ENCODE results near the gene PRPF40B.

The PRPF40B gene

DNA sequence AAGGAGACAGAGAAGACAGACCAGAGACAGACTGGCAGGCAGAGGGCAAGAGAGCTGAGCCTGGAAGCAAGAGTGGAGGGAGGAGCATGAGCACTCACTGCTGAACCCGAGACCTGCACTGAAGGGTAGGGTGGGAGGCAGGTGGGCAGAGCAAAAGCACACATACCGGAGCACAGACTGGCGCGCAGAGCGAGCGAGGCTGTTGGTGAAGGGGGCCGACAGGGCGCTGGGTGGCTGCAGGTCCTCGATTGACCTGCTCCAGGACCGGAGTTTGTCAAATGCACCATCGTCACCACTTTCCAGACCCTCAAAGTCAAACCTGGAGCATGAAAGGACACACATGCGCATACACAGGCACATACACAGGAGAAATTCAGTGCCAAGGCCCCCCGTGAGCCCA is 34.9 kb downstream of the PRPF40B start:
- no peak for DNase-seq (ENCODE audit: low read depth in 4 of 4, low spot score in 1 of 4)

DNA sequence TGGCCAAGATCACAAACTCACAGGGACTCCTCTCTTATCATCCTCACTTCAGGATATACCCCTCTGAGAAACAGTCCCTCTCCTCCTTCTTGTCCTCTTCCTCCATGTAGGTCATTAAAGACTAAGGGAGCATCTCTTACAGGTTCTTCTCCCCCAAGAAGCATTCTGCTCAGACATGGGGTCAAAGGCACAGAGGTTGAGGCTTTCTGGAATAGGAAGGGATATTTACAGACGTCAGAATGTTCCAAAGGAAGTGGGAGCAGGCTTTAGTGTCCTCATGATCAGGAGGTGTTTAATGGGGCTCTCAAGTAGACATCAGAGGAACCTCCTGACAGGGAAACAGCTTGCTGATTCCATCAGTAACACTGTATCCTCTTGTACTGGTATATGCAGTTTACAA is 36.4 kb downstream of the PRPF40B start:
- no peak for DNase-seq (ENCODE audit: low read depth in 4 of 4, low spot score in 1 of 4)

DNA sequence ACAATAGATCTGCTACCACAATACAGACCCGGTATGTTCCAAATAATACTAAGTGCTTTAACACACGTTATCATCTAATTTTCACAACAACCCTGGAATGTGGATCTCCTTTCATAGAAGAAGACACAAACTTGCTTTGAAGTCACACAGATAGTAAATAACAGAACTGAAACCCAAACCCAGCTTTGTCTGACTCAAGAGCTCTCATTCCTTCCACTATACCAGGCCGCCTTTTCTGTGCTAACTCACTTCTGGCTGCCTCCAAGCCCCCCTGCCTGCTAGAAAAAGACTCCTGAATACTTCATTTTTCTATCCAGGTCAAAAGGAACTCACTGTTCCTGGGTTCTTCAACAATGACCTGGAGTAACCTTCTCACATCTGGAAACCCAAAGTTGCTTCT is 37.8 kb downstream of the PRPF40B start:
- DNase-seq (ENCODE audit: low read depth in 4 of 4, low spot score in 1 of 4), result no peak

DNA sequence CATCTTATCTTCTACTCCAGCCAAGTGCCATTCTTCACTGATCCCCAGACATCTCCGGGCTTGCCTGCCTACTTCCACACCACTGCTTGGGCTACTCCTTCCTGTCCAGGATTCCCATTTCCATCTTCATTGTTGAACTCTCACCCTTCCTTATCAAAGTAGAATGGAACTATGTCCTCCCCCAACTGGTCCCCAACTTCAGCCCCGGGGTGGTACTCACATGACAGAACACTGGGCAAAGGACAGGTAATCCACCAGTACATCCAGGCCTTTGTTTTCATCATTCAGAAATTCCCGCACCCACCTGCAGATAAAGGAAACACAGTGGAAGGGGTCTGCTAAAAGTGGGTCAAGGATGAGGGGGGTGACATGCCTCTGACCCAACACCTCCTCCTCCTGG is 38.4 kb downstream of the PRPF40B start:
- DNase-seq (ENCODE audit: low read depth in 4 of 4, low spot score in 1 of 4), result no peak

DNA sequence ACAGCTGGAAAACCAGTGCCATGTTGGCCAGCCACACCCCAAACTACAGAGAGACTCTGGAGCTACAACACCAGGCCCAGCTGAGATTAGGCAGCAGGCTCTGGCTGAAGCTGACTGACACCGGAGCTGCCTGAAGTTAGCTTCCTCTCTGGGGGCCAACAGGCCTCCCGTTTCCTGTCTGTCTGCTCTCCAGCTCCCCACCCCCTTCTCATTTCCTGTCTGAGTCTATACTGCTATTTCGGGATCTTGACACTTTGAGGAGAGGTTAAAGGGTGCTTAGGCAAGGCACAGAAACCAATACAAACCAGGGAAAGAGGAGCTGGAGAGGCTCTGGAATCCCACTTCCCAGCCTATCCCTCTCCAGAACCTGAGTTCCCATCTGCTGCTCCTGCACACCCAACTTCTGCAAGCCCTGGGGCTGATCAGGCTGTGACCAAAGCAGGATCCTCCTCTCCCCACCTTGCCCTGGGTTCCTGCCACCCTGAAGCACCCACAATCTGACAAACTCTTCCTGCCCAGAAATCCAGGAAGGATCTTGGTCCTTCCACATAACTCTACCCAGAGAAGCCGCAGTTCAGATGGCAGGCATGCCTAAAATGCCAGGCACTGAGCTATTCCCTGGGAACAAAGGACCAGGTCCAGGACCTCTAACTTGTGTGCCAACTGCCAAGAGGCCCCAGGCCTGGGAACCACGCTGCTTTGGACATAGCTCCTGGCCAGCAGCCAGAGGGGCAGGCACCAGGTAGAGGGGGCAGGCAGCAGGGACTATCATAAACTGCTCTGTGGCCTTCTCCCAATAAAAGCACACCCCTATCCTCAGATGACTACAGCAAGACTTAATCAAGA is 39.9 kb downstream of the PRPF40B start:
- DNase-seq (ENCODE audit: low read depth in 4 of 4, low spot score in 1 of 4), result peak; percentile 26 to 54 (median 38)

DNA sequence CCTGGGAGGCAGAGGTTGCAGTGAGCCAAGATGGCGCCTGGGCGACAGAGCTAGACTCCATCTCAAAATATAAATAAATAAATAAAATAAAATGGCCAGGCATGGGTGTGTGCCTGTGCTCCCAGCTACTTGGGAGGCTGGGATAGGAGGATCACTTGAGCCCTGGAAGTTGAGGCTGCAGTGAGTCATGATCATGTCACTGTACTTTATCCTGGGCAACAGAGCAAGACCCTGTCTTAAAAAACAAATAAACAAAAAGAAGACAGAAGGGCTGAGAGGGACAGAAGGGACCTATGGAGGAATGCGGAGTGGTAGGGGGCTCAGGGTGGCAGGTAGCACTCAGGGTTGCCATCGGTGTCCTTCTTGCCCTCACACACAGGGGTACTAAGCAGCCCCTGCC is 40.8 kb downstream of the PRPF40B start:
- no peak for DNase-seq (ENCODE audit: low read depth in 4 of 4, low spot score in 1 of 4)

DNA sequence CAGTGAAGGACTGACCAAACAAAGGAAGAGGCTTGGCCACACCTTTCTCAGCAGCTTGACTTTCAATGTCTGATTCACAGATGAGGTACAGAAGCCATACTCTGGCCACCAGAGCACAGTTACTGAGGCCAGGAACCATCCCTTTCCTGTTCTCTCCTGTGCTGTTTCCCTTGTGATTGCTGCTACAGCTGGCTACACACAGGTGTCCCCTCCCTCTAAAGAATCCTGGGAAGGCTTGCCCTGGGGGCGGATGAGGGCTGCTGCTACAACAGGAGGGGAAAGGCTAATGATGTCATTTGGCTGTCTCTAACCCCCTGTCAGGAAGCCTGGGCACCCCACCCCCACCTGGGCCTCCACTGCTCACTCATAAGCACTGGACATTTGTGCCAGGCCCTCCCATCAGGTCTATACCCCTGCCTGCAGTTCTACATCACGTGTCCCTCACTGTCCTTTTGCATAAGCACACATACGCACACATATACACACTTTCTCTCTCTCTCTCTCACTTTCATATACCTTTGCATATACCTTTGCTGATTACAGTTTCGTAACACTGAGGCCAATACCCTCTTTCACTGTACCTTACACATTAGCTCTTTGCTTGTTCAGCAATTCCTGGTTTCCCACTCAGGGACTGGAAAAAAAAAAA is 41.4 kb downstream of the PRPF40B start:
- DNase-seq (ENCODE audit: low read depth in 4 of 4, low spot score in 1 of 4), result no peak

DNA sequence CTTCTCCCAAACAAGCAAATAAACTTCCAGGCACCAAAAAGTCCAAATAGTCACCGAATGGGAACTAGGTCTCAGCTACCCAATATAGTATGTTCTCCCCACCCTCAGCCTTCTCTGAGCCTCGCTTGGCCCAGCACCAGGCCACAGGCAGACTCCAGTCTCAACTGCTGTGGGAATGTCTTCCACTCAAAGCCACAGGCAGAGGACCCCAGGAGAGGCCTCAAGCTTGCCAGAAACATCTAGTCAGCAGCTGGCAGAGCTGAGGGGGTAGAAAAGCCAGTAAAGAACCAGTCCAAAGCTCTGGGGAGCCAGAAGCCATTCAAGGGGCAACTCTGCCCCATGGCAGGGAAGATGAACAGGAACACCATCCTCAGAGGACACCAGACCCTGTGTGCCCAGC is 42.0 kb downstream of the PRPF40B start:
- DNase-seq (ENCODE audit: low read depth in 4 of 4, low spot score in 1 of 4), result no peak

DNA sequence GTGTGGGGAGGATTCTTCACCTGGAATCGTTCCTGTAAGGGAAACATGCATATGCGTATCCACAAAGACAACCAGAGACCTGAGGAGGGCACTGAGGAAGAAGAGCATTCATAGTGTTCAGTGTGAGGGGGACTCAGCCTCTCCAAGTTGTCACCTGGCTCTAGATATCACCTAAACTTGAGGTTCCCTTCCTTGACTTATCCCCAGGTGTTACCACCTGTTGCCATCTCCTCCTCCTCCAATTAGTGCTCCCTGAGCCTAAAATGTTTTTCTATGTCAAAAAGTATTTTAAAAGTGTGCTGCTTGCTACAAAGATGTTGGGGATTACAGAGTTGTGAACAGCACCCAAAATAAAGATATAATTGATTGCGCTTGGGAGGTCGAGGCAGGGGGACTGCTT is 42.8 kb downstream of the PRPF40B start:
- DNase-seq (ENCODE audit: low read depth in 4 of 4, low spot score in 1 of 4), result no peak

DNA sequence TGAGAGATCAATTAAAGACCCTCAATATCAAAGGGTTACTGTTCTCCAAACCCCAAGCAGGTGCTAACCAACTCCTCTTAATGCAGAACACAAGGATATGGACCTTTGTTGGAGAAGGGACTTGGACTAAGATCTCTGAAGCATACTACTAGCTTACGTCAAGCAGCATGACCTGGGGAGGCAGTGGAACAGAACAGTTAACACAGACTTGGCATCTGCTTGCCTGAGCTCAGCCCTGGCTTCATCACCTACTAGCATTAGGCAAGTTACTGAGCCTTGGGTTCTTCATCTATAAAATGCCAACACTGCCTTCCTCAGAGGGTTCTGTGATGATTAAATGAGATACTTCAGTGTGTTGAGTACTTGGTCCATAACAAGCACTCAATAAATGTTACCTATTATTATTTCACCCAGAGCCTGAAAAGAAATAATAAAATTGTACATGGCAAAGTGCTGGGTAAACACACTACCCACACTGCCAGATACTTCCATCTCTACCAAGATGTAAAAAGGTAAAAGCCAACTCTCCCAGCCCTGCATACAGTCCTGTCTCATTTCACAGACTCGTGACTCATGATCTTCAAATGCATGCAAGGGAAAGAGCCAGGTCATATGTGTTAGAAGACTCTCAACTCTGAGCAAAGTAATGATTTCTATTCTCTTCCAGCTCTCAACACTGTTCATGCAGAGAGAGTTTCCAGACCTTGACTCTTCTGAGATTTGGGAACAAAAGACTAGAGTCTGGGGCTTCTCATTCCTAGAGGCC is 44.1 kb downstream of the PRPF40B start:
- no peak for DNase-seq (ENCODE audit: low read depth in 4 of 4, low spot score in 1 of 4)

DNA sequence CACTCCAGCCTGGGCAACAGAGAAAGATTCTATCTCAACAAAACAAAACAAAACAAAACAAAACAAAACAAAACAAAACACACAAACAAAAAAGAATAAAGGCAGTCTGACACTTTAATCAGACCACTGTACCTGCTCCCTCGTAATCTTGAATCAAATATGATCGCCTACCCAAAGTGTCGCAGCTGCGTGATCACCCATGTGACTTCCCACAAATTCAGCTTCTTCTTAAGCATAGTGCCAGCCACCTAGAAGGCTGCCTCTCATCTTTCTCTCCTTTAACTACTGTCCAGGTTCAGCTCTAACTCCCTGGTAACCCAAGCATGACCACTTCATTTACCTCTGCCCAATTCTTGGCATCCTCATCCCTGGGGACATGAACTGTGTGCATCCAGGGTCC is 46.4 kb downstream of the PRPF40B start:
- no peak for DNase-seq (ENCODE audit: low read depth in 4 of 4, low spot score in 1 of 4)

DNA sequence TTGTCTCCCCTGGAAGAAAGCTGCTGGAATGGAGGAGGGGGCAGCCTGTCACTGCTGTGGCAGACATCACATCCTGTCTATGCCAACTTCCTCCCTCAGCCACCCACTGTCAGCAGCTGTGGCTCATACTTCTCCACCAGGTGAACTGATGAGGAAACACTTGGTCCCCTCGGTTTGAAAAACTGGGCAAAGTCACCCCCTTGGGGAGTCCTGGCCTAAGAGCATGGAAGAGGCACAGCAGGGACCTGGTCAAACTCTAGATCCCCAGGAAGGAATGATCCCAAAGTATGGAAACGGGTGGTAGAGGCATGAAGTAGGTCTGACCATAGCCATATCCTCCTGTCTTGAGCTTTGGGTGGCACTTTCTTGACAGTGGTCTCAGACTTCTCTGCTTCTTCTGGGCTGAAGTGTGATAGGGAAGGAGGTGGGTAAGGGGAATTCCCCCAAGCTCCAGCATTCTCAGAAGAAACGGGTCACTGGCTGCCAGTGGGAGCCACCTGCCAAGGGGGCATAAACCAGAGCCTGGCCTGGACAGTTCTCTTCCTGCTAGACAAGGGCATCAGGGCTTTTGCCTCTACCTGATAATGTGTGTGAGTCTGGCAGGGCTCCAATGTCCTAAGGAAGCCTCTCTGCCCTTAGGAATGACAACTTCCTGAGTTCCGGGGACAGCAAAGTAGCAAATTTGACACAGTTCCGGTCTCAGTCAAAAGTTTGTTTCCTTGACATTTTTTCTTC is 47.8 kb downstream of the PRPF40B start:
- DNase-seq (ENCODE audit: low read depth in 4 of 4, low spot score in 1 of 4), result peak in 1 of 4 experiments; percentile 43

DNA sequence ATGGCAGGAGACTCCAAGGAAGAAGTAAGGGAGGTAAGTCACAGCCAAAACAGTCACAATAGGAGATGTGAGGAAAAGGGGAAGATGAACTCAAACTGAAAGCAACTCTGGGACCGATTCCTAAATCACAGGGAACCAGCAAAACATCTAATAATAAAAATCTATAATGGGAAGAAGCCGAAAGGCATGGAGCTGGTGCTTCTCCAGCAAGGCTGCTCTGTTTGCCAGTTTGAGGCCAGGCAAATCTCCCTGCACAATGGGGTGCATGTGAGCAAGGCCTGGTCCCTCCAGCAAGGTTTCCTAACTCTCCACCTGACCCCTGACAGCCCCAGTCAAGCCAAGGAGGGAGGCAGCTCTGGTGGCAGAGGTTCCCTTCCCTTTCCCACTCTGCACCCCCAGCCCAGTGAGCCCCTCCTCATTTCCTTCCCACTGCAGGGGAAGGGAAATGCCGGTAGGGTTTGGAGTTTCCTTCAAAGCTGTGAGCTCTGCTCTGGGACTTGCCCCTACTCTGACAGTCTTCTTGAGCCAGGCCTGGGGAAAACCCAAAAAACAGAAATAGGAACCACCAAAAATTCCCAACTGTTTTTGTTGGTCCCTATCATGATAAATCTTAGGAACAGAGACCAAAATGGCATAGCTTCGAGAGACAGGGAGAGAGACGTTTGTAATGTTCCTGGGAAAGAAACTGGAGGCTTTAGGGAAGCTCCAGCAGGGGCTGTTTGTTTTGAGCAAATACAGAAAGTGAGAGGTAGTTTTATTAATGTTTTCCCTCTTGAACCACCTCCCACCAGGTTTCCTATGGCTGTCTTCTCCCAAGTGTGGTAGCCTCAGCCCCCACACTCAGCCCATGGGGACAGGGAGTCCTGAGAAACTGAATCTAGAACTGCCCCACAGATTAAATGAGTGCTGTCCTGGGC is 49.2 kb downstream of the PRPF40B start:
- no peak for DNase-seq (ENCODE audit: low read depth in 4 of 4, low spot score in 1 of 4)

DNA sequence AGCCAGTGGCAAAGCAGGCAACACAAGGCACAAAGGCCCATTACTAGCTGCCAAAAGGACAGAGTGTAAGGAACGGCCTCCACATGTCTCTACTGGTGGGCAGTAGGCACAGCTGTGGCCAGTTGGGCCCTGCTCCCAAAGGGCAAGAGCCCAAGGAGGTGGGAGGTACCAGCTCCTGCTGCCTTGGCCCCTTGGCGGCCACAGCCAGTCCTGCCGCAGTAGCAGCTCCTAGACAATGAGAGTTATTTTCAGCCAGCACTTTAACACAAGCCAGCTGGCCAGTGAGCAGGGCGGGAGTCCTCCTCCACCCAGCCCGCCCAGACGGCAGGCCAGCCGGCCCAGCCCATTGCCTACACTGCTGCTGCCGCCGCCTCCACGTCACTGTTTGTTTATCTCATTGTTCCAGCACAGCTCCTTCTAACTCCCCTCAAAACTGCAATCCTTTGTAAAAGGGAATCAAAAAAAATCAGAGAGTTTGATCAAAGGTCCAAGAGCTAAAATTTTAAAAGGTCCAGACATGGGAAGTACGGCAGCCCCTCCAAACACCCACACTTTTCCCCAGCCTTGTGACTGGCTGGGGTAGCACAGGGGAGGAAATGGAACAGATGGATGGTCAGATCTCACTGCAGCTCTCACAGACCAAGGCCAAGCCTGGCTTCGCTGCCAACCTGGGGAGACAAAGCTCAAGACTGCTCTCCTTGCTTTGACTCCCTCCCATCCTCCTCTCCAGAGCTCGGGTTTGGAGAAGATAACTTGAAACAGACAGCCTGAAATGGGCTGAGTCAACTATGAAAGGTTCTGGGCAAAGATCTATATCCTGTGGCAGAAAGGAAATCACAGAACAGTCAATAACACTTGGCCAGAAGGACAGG is 50.3 kb downstream of the PRPF40B start:
- DNase-seq (ENCODE audit: low read depth in 4 of 4, low spot score in 1 of 4), result no peak

DNA sequence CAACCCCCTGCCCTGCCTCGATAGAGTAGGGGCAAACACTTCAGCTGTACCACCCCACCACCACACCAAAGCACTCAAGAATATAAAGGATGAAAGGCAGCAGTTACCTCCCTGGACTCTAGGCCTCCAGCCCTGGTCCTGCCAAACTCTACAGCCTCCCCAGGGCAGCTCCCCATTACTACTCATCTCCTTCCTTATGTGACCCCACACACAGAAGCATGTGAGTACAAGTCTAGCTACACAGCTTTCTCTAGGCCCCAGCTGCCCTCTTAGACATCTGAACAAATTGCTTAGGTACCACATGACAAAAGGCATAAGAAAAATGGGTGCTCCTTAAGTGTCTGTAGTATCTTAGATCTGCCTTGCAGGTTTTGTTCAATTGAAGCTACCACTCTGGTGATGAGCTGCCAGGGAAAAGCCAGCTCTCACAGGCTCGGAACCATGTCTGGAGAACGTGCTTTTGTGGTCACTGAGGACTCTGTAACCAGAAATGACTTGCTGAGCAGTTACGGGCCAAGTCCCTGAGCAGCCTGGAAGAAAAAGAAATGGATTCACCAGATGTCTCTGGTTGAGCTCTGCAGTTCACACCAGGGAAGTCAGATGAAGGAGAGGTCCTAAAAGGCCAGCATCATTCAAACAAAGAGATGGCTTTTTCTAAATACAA is 51.1 kb downstream of the PRPF40B start:
- DNase-seq (ENCODE audit: low read depth in 4 of 4, low spot score in 1 of 4), result no peak

DNA sequence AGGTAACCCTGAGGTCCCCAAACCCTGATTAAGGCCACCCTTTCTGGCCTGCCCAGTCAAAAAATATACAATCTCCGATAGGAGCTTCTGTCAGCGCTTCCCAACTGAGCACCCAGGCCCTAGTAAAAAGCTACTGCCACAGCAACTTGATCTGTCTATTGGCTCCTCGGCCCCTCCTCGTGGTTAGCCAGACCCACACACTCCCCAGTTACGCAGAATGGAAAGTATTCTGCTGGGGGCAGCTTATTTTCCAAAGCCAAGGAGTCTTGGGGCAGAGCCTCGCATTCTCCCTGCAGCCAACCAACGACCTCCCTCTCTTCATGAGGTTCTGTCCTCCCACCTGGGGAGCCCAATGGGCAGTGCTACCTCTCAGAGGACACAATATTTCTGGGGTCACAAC is 51.8 kb downstream of the PRPF40B start:
- DNase-seq (ENCODE audit: low read depth in 4 of 4, low spot score in 1 of 4), result no peak

DNA sequence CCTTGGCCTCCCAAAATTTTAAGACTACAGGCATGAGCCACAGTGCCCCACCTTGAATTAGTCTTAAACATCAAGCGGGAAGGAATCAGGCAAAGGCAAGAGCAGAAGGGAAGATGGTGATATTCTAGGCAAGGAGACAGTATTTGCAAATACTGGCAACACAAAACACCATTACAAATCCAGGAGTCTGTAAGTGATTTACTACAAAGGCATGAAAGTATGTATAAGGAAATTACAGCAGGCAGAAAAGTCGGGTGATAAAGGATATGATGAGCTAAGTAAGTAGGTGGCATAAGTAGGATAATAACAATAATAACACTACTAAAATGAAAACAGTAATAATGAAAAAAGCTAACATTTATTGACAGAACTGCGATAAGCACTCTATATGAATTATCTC is 55.4 kb downstream of the PRPF40B start:
- no peak for DNase-seq (ENCODE audit: low read depth in 4 of 4, low spot score in 1 of 4)

DNA sequence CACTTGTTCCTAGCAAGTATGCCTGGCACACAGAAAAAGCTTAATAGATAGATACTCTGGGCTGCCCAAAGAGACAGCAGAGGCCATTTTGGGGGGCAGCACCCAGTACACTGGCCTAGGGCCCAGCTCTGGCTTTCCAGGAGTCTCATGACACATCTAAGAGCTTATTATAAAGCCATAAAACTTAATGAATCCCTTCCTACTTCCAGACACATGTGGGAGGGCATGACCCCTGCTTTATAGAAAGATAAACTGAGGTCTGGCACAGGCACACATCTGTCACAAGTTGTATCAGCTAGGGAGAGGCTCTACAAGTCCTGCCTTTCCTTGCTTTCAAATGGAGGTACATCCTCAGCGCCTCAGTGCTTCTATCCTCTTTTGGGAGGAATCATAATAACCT is 56.7 kb downstream of the PRPF40B start:
- no peak for DNase-seq (ENCODE audit: low read depth in 4 of 4, low spot score in 1 of 4)
